Immature natural killer cell (primary cell): ENCODE measurements around the gene MCU. TPM values are rescaled to one million over a fixed set of nuclear protein-coding genes. Genes with fewer than 3 reads are reported as not detected.

Experiments
- DNase-seq, 3 donors: peaks; one replicate each; pipeline ENCODE4 v3.0.0; 2022; ENCODE audit warnings: mixed read lengths in 1 of 3
- H3K27ac Mint-ChIP-seq, 6 donors: one replicate each; pipeline ENCODE4 v1.8.0; 2020; ENCODE audit warnings: mixed read lengths in 6 of 6, mild to moderate bottlenecking in 5 of 6, inconsistent platforms in 4 of 6, moderate library complexity in 3 of 6
- H3K27me3 Mint-ChIP-seq, 3 donors: one replicate each; pipeline ENCODE4 v1.8.0; 2020 to 2021; ENCODE audit warnings: low read depth in 3 of 3, mild to moderate bottlenecking in 3 of 3, mixed read lengths in 3 of 3, moderate library complexity in 3 of 3, inconsistent platforms in 1 of 3
- H3K36me3 Mint-ChIP-seq, 3 donors: one replicate each; pipeline ENCODE4 v1.8.0; 2020; ENCODE audit warnings: mixed read lengths in 3 of 3, inconsistent platforms in 2 of 3, mild to moderate bottlenecking in 2 of 3
- H3K4me1 Mint-ChIP-seq, 2 donors: one replicate each; pipeline ENCODE4 v1.8.0; 2020; ENCODE audit warnings: inconsistent platforms in 2 of 2, mild to moderate bottlenecking in 2 of 2, mixed read lengths in 2 of 2, moderate library complexity in 1 of 2
- H3K4me3 Mint-ChIP-seq, 5 donors: one replicate each; pipeline ENCODE4 v1.8.0; 2020; ENCODE audit warnings: mild to moderate bottlenecking in 5 of 5, mixed read lengths in 5 of 5, inconsistent platforms in 3 of 5, moderate library complexity in 3 of 5
- H3K9me3 Mint-ChIP-seq, 6 donors: one replicate each; pipeline ENCODE4 v1.8.0; 2020; ENCODE audit warnings: mild to moderate bottlenecking in 6 of 6, mixed read lengths in 6 of 6, inconsistent platforms in 4 of 6, moderate library complexity in 3 of 6
- polyA plus RNA-seq, 3 donors: library from polyadenylated mRNA; unstranded; fragments of 300-500 nt; fragmentation: Illumina TruSeq; gene quantifications; one replicate each; pipeline ENCODE4 v1.2.3, GENCODE V29; 2021

Gene MCU
- polyA plus RNA-seq, 3 donors from 2014 or later = 9.2 to 11.6 (median 11.5) TPM

GRCh38 chr10:72800000-72800740 lies 108.2 kb downstream of the MCU start:
- no peak for DNase-seq
- no peak overlapping the region for H3K4me3 Mint-ChIP-seq
- no peak overlapping the region for H3K27ac Mint-ChIP-seq
- no peaks in the 10 kb centered on the region for H3K4me1 Mint-ChIP-seq
- no peaks in the 10 kb centered on the region for H3K36me3 Mint-ChIP-seq
- no peaks in the 10 kb centered on the region for H3K9me3 Mint-ChIP-seq
- H3K27me3 Mint-ChIP-seq = peaks cover 0 to 3% (median 0%) of the 10 kb centered on the region in 3 donors

GRCh38 chr10:72800741-72801092 lies 108.8 kb downstream of the MCU start:
- Mint-ChIP-seq H3K4me3 (no peak overlapping the region), H3K4me1 (no peaks in the 10 kb centered on the region), H3K9me3 (no peaks in the 10 kb centered on the region), H3K27ac (peak overlapping the region in 1 of 6 donors; percentile 2), H3K36me3 (peaks cover 0 to 4% (median 0%) of the 10 kb centered on the region in 3 donors), H3K27me3 (peaks cover 0 to 3% (median 0%) of the 10 kb centered on the region in 3 donors)
- no peak for DNase-seq

GRCh38 chr10:72801263-72801868 lies 109.4 kb downstream of the MCU start:
- no peaks in the 10 kb centered on the region for H3K9me3 Mint-ChIP-seq
- no peak overlapping the region for H3K4me3 Mint-ChIP-seq
- no peak for DNase-seq
- H3K36me3 Mint-ChIP-seq = peaks cover 0 to 6% (median 0%) of the 10 kb centered on the region in 3 donors
- H3K27me3 Mint-ChIP-seq = peaks cover 0 to 3% (median 0%) of the 10 kb centered on the region in 3 donors
- no peaks in the 10 kb centered on the region for H3K4me1 Mint-ChIP-seq
- H3K27ac Mint-ChIP-seq = peak overlapping the region in 1 of 6 donors; percentile 2

- Mint-ChIP-seq H3K4me3 (no peak overlapping the region), H3K9me3 (no peaks in the 10 kb centered on the region), H3K27me3 (peaks cover 0 to 3% (median 0%) of the 10 kb centered on the region in 3 donors), H3K36me3 (peaks cover 0 to 6% (median 0%) of the 10 kb centered on the region in 3 donors), H3K4me1 (no peaks in the 10 kb centered on the region), H3K27ac (no peak overlapping the region)
- DNase-seq = no peak
Observed at GRCh38 chr10:72802332-72802731, 110.4 kb downstream of the MCU start.

GRCh38 chr10:72802763-72803505 lies 111.0 kb downstream of the MCU start:
- H3K4me1 Mint-ChIP-seq = no peaks in the 10 kb centered on the region
- no peak for DNase-seq
- H3K36me3 Mint-ChIP-seq = peaks cover 0 to 6% (median 0%) of the 10 kb centered on the region in 3 donors
- H3K27me3 Mint-ChIP-seq = peaks cover 0 to 3% (median 0%) of the 10 kb centered on the region in 3 donors
- H3K9me3 Mint-ChIP-seq = no peaks in the 10 kb centered on the region
- H3K27ac Mint-ChIP-seq = no peak overlapping the region
- H3K4me3 Mint-ChIP-seq = no peak overlapping the region

GRCh38 chr10:72808001-72808400 lies 116.1 kb downstream of the MCU start:
- no peaks in the 10 kb centered on the region for H3K9me3 Mint-ChIP-seq
- no peak for DNase-seq
- peaks cover 0 to 3% (median 0%) of the 10 kb centered on the region in 3 donors for H3K27me3 Mint-ChIP-seq
- no peak overlapping the region for H3K4me3 Mint-ChIP-seq
- H3K36me3 Mint-ChIP-seq = peaks cover 0 to 16% (median 4%) of the 10 kb centered on the region in 3 donors
- H3K4me1 Mint-ChIP-seq = no peaks in the 10 kb centered on the region
- no peak overlapping the region for H3K27ac Mint-ChIP-seq

GRCh38 chr10:72809006-72809405 lies 117.1 kb downstream of the MCU start:
- Mint-ChIP-seq H3K27ac (no peak overlapping the region), H3K9me3 (no peaks in the 10 kb centered on the region)

GRCh38 chr10:72810976-72811375 lies 119.0 kb downstream of the MCU start:
- H3K4me3 Mint-ChIP-seq = no peak overlapping the region
- H3K36me3 Mint-ChIP-seq = peaks cover 0 to 13% (median 4%) of the 10 kb centered on the region in 3 donors
- no peaks in the 10 kb centered on the region for H3K4me1 Mint-ChIP-seq
- H3K27me3 Mint-ChIP-seq = peaks cover 0 to 2% (median 0%) of the 10 kb centered on the region in 3 donors
- H3K27ac Mint-ChIP-seq = peak overlapping the region in 1 of 6 donors; percentile 49
- no peaks in the 10 kb centered on the region for H3K9me3 Mint-ChIP-seq
- no peak for DNase-seq

More at GRCh38 chr10:72809006-72809405, 117.1 kb downstream of the MCU start:
- H3K36me3 Mint-ChIP-seq = peaks cover 0 to 19% (median 4%) of the 10 kb centered on the region in 3 donors
- DNase-seq = no peak
- H3K4me1 Mint-ChIP-seq = no peaks in the 10 kb centered on the region
- H3K27me3 Mint-ChIP-seq = peaks cover 0 to 1% (median 0%) of the 10 kb centered on the region in 3 donors
- H3K4me3 Mint-ChIP-seq = no peak overlapping the region

GRCh38 chr10:72812415-72812752 lies 120.4 kb downstream of the MCU start:
- Mint-ChIP-seq H3K4me3 (no peak overlapping the region), H3K27ac (no peak overlapping the region), H3K27me3 (peaks cover 0 to 2% (median 2%) of the 10 kb centered on the region in 3 donors), H3K9me3 (no peaks in the 10 kb centered on the region), H3K4me1 (no peaks in the 10 kb centered on the region), H3K36me3 (peaks cover 0 to 13% (median 4%) of the 10 kb centered on the region in 3 donors)
- DNase-seq = no peak

GRCh38 chr10:72812753-72813430 lies 120.9 kb downstream of the MCU start:
- Mint-ChIP-seq H3K9me3 (no peaks in the 10 kb centered on the region), H3K36me3 (peaks cover 0 to 13% (median 4%) of the 10 kb centered on the region in 3 donors), H3K4me1 (peaks cover 1 to 4% of the 10 kb centered on the region in 2 donors), H3K27ac (no peak overlapping the region), H3K27me3 (peaks cover 0 to 2% (median 2%) of the 10 kb centered on the region in 3 donors), H3K4me3 (no peak overlapping the region)
- no peak for DNase-seq

- DNase-seq = no peak
- Mint-ChIP-seq H3K27ac (no peak overlapping the region), H3K9me3 (no peaks in the 10 kb centered on the region), H3K36me3 (peaks cover 0 to 9% (median 0%) of the 10 kb centered on the region in 3 donors), H3K4me1 (peaks cover 12 to 17% of the 10 kb centered on the region in 2 donors), H3K4me3 (no peak overlapping the region), H3K27me3 (peaks cover 0 to 2% (median 2%) of the 10 kb centered on the region in 3 donors)
Observed at GRCh38 chr10:72814099-72814790, 122.3 kb downstream of the MCU start.

GRCh38 chr10:72816565-72816964 lies 124.6 kb downstream of the MCU start:
- Mint-ChIP-seq H3K27ac (no peak overlapping the region), H3K4me1 (peaks cover 12 to 19% of the 10 kb centered on the region in 2 donors), H3K9me3 (no peaks in the 10 kb centered on the region), H3K36me3 (peaks cover 0 to 3% (median 0%) of the 10 kb centered on the region in 3 donors), H3K4me3 (no peak overlapping the region), H3K27me3 (peaks cover 0 to 2% (median 2%) of the 10 kb centered on the region in 3 donors)
- DNase-seq = no peak

GRCh38 chr10:72818076-72818475 lies 126.1 kb downstream of the MCU start:
- Mint-ChIP-seq H3K27me3 (peaks cover 0 to 2% (median 2%) of the 10 kb centered on the region in 3 donors), H3K27ac (peak overlapping the region in 2 of 6 donors; percentile 43 to 72), H3K4me1 (peaks cover 12 to 19% of the 10 kb centered on the region in 2 donors), H3K4me3 (peak overlapping the region in 1 of 5 donors; percentile 15), H3K9me3 (no peaks in the 10 kb centered on the region), H3K36me3 (peaks cover 0 to 7% (median under 1%) of the 10 kb centered on the region in 3 donors)
- DNase-seq = no peak
